Naive thymus-derived CD4-positive, alpha-beta T cell (primary cell): ENCODE data around the gene SPACA1. TPM values are rescaled to one million over a fixed set of nuclear protein-coding genes. Genes with fewer than 3 reads are reported as not detected.

Source experiments
- ATAC-seq: fragments of 150-1000 bp; cut with Tn5 transposase; 2 replicates; pipeline ENCODE4 v1.10.0; 2021; ENCODE audit warnings: mild to moderate bottlenecking, moderate library complexity
- CTCF ChIA-PET: fragments of 350-600 bp; sonication (Branson Sonifier 250); formaldehyde crosslinking; loops from one replicate; lab custom pipeline; 2021; ENCODE audit warnings: antibody characterized with exemption; lab: Charles Lee
- POLR2A ChIA-PET: fragments of 350-600 bp; sonication (Branson Sonifier 250); formaldehyde crosslinking; loops from one replicate; lab custom pipeline; 2021; ENCODE audit warnings: antibody characterized with exemption, inconsistent platforms; lab: Charles Lee
- DNase-seq, 9 donors: peaks; one replicate each; pipeline versions ENCODE4 v3.0.0 to v3.0.0-alpha.2; 2020 to 2022; ENCODE audit warnings: mixed read lengths in 1 of 9
- H3K27ac ChIP-seq: one replicate; pipeline ENCODE4 v1.7.0; 2013; ENCODE audit warnings: mild to moderate bottlenecking, low read depth, low read length, moderate library complexity
- H3K27me3 ChIP-seq, 2 donors: one replicate each; pipeline ENCODE4 v1.7.0; 2013; ENCODE audit warnings: low read length in 2 of 2, mild to moderate bottlenecking in 2 of 2, moderate library complexity in 2 of 2; ENCODE audit not compliant: control insufficient read depth in 2 of 2, insufficient read depth in 2 of 2
- H3K36me3 ChIP-seq, 3 experiments: 1 replicate in 2 of 3; 2 replicates in 1 of 3; pipeline ENCODE4 v1.7.0; 2013; ENCODE audit warnings: low read length in 3 of 3, mild to moderate bottlenecking in 3 of 3, moderate library complexity in 1 of 3; ENCODE audit not compliant: insufficient read depth in 3 of 3, control insufficient read depth in 2 of 3
- H3K4me1 ChIP-seq, 2 donors: one replicate each; pipeline ENCODE4 v1.7.0; 2013; ENCODE audit warnings: low read length in 2 of 2, mild to moderate bottlenecking in 2 of 2, moderate library complexity in 1 of 2; ENCODE audit not compliant: control insufficient read depth in 2 of 2, insufficient read depth in 2 of 2
- H3K4me3 ChIP-seq: 2 replicates; pipeline ENCODE4 v1.7.0; 2013; ENCODE audit warnings: mild to moderate bottlenecking, low read length
- H3K9me3 ChIP-seq, 3 experiments: 1 replicate in 2 of 3; 2 replicates in 1 of 3; pipeline ENCODE4 v1.7.0; 2013; ENCODE audit warnings: low read length in 3 of 3; ENCODE audit not compliant: control insufficient read depth in 2 of 3
- H3K27ac Mint-ChIP-seq, 9 donors: one replicate each; pipeline ENCODE4 v1.8.0; 2020 to 2022; ENCODE audit warnings: mixed read lengths in 9 of 9, mild to moderate bottlenecking in 8 of 9, moderate library complexity in 5 of 9, inconsistent platforms in 2 of 9
- H3K27me3 Mint-ChIP-seq, 5 donors: one replicate each; pipeline ENCODE4 v1.8.0; 2021 to 2022; ENCODE audit warnings: mixed read lengths in 5 of 5, mild to moderate bottlenecking in 1 of 5
- H3K36me3 Mint-ChIP-seq, 5 donors: one replicate each; pipeline ENCODE4 v1.8.0; 2020 to 2022; ENCODE audit warnings: mixed read lengths in 5 of 5, mild to moderate bottlenecking in 3 of 5, inconsistent platforms in 1 of 5
- H3K4me1 Mint-ChIP-seq, 7 donors: one replicate each; pipeline ENCODE4 v1.8.0; 2020 to 2022; ENCODE audit warnings: mixed read lengths in 7 of 7, mild to moderate bottlenecking in 3 of 7, inconsistent platforms in 1 of 7
- H3K4me3 Mint-ChIP-seq, 10 donors: one replicate each; pipeline ENCODE4 v1.8.0; 2020 to 2022; ENCODE audit warnings: mild to moderate bottlenecking in 10 of 10, mixed read lengths in 10 of 10, moderate library complexity in 6 of 10, inconsistent platforms in 2 of 10
- H3K9me3 Mint-ChIP-seq, 11 donors: one replicate each; pipeline ENCODE4 v1.8.0; 2020 to 2022; ENCODE audit warnings: mixed read lengths in 11 of 11, mild to moderate bottlenecking in 4 of 11, inconsistent platforms in 1 of 11, moderate library complexity in 1 of 11
- intact Hi-C, 2 donors: fragments of 100-400 bp; cut with micrococcal nuclease; formaldehyde crosslinking; loops; one replicate each; pipeline ENCODE4 v1.15.1; 2023
- polyA plus RNA-seq, 2 donors: library from polyadenylated mRNA; unstranded; fragments of 300-500 nt; fragmentation: Illumina TruSeq; gene quantifications; one replicate each; pipeline ENCODE4 v1.2.3, GENCODE V29; 2021
- total RNA-seq, 6 experiments: library from RNA in 5 of 6; stranded (reverse) in 5 of 6; gene quantifications; 1 replicate in 5 of 6; 2 replicates in 1 of 6; pipeline ENCODE4 v1.2.3 and lab custom pipeline; 2021 to 2026

Gene SPACA1
- total and polyA plus RNA-seq, 7 experiments from 2014 or later, result not detected

DNA sequence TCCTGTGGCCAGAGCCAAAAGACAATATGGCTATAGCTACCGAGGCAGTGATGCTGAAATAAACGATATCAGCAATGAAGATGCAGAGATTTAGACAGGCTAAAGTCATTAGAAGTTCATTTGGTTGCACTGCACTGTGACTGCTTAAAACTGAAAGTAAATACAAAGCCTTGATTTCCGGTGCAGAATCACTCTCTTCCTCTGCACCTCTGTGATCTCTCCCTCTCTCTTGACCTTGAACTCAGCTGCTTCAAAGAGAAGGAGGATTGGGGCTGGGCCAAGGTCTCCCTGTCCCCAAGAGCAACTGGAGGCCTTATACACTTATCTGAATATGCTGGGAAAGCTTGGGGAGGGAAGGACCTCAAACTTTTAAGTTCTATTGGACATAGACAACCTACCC, 34.6 kb upstream of the SPACA1 start:
- Mint-ChIP-seq H3K27me3 (peaks cover 0 to 4% (median 0%) of the 10 kb centered on the region in 5 donors), H3K27ac (peak overlapping the region; percentile 11 to 96 (median 91)), H3K4me3 (peak overlapping the region; percentile 30 to 77 (median 58)), H3K9me3 (peaks cover 0 to 8% (median 0%) of the 10 kb centered on the region in 11 donors), H3K36me3 (no peaks in the 10 kb centered on the region), H3K4me1 (peaks cover 12 to 23% (median 19%) of the 10 kb centered on the region in 7 donors)
- Histone ChIP-seq H3K9me3 (no peaks in the 10 kb centered on the region), H3K4me3 (peak overlapping the region; percentile 1), H3K27me3 (no peaks in the 10 kb centered on the region), H3K4me1 (peaks cover 11 to 15% of the 10 kb centered on the region in 2 donors), H3K36me3 (no peaks in the 10 kb centered on the region), H3K27ac (peak overlapping the region; percentile 61)
- peak; percentile 80 for ATAC-seq
- DNase-seq, result peak in 6 of 9 donors; percentile 8 to 48 (median 38)
- intact Hi-C loops, result loop anchor here in 1 of 2 donors (10.0 kb wide), 1 partner anchor 308 kb away; the partner anchor contains the start of gene AKIRIN2
- ChIA-PET POLR2A (no interaction called here), CTCF (no interaction called here)

DNA sequence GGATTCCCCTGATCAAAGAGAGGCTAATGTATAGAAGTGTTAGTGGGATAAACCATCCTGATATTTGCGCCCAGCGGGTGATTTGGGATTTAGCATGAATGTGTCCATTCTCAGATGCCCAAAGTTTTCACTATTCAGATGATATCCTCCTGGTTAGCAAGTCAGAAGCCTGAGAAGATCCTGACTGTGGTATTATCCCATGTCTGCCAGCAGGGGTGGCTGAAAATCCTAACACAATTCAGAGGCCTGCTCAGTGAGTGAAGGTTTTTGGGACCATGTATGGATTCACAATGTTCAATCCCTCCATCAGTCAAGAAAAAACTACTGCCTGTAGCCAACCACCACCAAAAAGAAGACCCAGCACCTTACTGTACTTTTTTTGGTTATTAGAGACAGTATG, 34.1 kb upstream of the SPACA1 start:
- ATAC-seq, result no peak
- Histone ChIP-seq H3K27ac (peak overlapping the region; percentile 61), H3K4me1 (peaks cover 11 to 15% of the 10 kb centered on the region in 2 donors), H3K9me3 (no peaks in the 10 kb centered on the region), H3K27me3 (no peaks in the 10 kb centered on the region), H3K4me3 (no peak overlapping the region), H3K36me3 (no peaks in the 10 kb centered on the region)
- peak overlapping the region in 8 of 9 donors; percentile 86 to 96 (median 91) for H3K27ac Mint-ChIP-seq
- no peaks in the 10 kb centered on the region for H3K27me3 Mint-ChIP-seq
- CTCF ChIA-PET, result no interaction called here
- intact Hi-C loops, result loop anchor here in 1 of 2 donors (10.0 kb wide), 1 partner anchor 309 kb away; the partner anchor contains the start of gene AKIRIN2
- H3K9me3 Mint-ChIP-seq, result peaks cover 0 to 8% (median 0%) of the 10 kb centered on the region in 11 donors
- H3K4me3 Mint-ChIP-seq, result peak overlapping the region in 4 of 10 donors; percentile 30 to 58 (median 36)
- H3K4me1 Mint-ChIP-seq, result peaks cover 12 to 23% (median 19%) of the 10 kb centered on the region in 7 donors
- DNase-seq, result no peak
- POLR2A ChIA-PET, result no interaction called here
- H3K36me3 Mint-ChIP-seq, result no peaks in the 10 kb centered on the region

GRCh38 chr6:88020439-88020838, 27.2 kb upstream of the SPACA1 start:
- DNase-seq (no peak), ATAC-seq (no peak)
- H3K27ac ChIP-seq, result no peak overlapping the region
- ChIA-PET CTCF (no interaction called here), POLR2A (no interaction called here)
- no peak overlapping the region for H3K27ac Mint-ChIP-seq
- H3K4me1 Mint-ChIP-seq, result no peaks in the 10 kb centered on the region
- intact Hi-C loops, result no loop called here
- H3K36me3 Mint-ChIP-seq, result no peaks in the 10 kb centered on the region
- no peaks in the 10 kb centered on the region for H3K36me3 ChIP-seq
- no peaks in the 10 kb centered on the region for H3K27me3 ChIP-seq
- no peaks in the 10 kb centered on the region for H3K27me3 Mint-ChIP-seq
- H3K4me1 ChIP-seq, result no peaks in the 10 kb centered on the region
- no peaks in the 10 kb centered on the region for H3K9me3 ChIP-seq
- no peak overlapping the region for H3K4me3 Mint-ChIP-seq
- H3K4me3 ChIP-seq, result no peak overlapping the region
- no peaks in the 10 kb centered on the region for H3K9me3 Mint-ChIP-seq

DNA sequence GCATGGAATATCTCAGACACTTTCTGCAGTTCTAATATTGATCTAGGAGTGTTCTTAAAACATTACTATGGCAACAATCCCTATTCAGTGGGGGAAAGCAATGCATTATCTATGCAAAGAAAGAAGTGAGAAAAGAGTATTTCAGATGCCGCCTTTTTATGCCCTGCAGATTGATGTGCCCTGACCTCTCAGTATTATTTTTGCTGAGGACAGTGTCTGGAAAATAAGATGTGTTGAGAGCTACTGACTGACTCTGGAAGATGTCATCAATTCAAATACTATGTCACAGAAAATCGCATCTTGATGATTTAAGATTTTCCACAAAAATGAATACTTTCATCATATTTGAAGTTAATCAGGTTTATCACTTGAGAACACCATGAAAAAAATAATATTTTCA, 22.9 kb upstream of the SPACA1 start:
- CTCF ChIA-PET, result no interaction called here
- intact Hi-C loops, result no loop called here
- no peaks in the 10 kb centered on the region for H3K4me1 ChIP-seq
- Mint-ChIP-seq H3K27me3 (peaks cover 0 to 6% (median 6%) of the 10 kb centered on the region in 5 donors), H3K4me3 (no peak overlapping the region), H3K9me3 (peaks cover 6 to 27% (median 15%) of the 10 kb centered on the region in 11 donors), H3K36me3 (peaks cover 0 to 7% (median 0%) of the 10 kb centered on the region in 5 donors), H3K4me1 (no peaks in the 10 kb centered on the region), H3K27ac (no peak overlapping the region)
- DNase-seq (no peak), ATAC-seq (no peak)
- no peaks in the 10 kb centered on the region for H3K27me3 ChIP-seq
- no peak overlapping the region for H3K27ac ChIP-seq
- POLR2A ChIA-PET, result no interaction called here
- no peak overlapping the region for H3K4me3 ChIP-seq
- H3K9me3 ChIP-seq, result peaks cover 0 to 16% (median 0%) of the 10 kb centered on the region in 3 experiments
- no peaks in the 10 kb centered on the region for H3K36me3 ChIP-seq

- H3K4me1 ChIP-seq, result no peaks in the 10 kb centered on the region
- no peak overlapping the region for H3K4me3 ChIP-seq
- H3K36me3 ChIP-seq, result no peaks in the 10 kb centered on the region
- ChIA-PET CTCF (no interaction called here), POLR2A (no interaction called here)
- no peak overlapping the region for H3K27ac Mint-ChIP-seq
- peaks cover 0 to 23% (median 9%) of the 10 kb centered on the region in 5 donors for H3K36me3 Mint-ChIP-seq
- H3K27me3 Mint-ChIP-seq, result peaks cover 0 to 20% (median 14%) of the 10 kb centered on the region in 5 donors
- peaks cover 0 to 1% (median 0%) of the 10 kb centered on the region in 7 donors for H3K4me1 Mint-ChIP-seq
- DNase-seq (no peak), ATAC-seq (no peak)
- H3K27ac ChIP-seq, result no peak overlapping the region
- peaks cover 29 to 84% (median 48%) of the 10 kb centered on the region in 11 donors for H3K9me3 Mint-ChIP-seq
- intact Hi-C loops, result no loop called here
- no peak overlapping the region for H3K4me3 Mint-ChIP-seq
- H3K27me3 ChIP-seq, result no peaks in the 10 kb centered on the region
- peaks cover 0 to 34% (median 0%) of the 10 kb centered on the region in 3 experiments for H3K9me3 ChIP-seq
Measured at GRCh38 chr6:88031550-88031949, 16.1 kb upstream of the SPACA1 start.

GRCh38 chr6:88044530-88044929, 3.1 kb upstream of the SPACA1 start:
- Histone ChIP-seq H3K4me1 (no peaks in the 10 kb centered on the region), H3K9me3 (no peaks in the 10 kb centered on the region), H3K4me3 (no peak overlapping the region), H3K36me3 (no peaks in the 10 kb centered on the region), H3K27me3 (no peaks in the 10 kb centered on the region), H3K27ac (no peak overlapping the region)
- H3K36me3 Mint-ChIP-seq, result peaks cover 0 to 4% (median 0%) of the 10 kb centered on the region in 5 donors
- H3K27me3 Mint-ChIP-seq, result peaks cover 10 to 30% (median 20%) of the 10 kb centered on the region in 5 donors
- CTCF ChIA-PET, result no interaction called here
- intact Hi-C loops, result no loop called here
- H3K9me3 Mint-ChIP-seq, result peaks cover 0 to 4% (median 0%) of the 10 kb centered on the region in 11 donors
- POLR2A ChIA-PET, result no interaction called here
- DNase-seq (no peak), ATAC-seq (no peak)
- H3K4me1 Mint-ChIP-seq, result no peaks in the 10 kb centered on the region
- H3K27ac Mint-ChIP-seq, result no peak overlapping the region
- no peak overlapping the region for H3K4me3 Mint-ChIP-seq
